Muscle layer of duodenum (tissue), 2 donors: ENCODE measurements around the gene MATCAP1.

Experiments used
- H3K27ac ChIP-seq: one replicate; pipeline ENCODE4 v1.7.0; 2013; ENCODE audit warnings: mild to moderate bottlenecking, low read length
- H3K27me3 ChIP-seq: one replicate; pipeline ENCODE4 v1.7.0; 2013; ENCODE audit warnings: low read depth, mild to moderate bottlenecking, control low read depth, low read length
- H3K36me3 ChIP-seq, 2 donors: one replicate each; pipeline ENCODE4 v1.7.0; 2013; ENCODE audit warnings: low read length in 2 of 2, control low read depth in 1 of 2, mild to moderate bottlenecking in 1 of 2; ENCODE audit not compliant: insufficient read depth in 2 of 2, control insufficient read depth in 1 of 2
- H3K4me1 ChIP-seq, 2 donors: one replicate each; pipeline ENCODE4 v1.7.0; 2013; ENCODE audit warnings: low read length in 2 of 2, mild to moderate bottlenecking in 2 of 2, control low read depth in 1 of 2, moderate library complexity in 1 of 2; ENCODE audit not compliant: insufficient read depth in 2 of 2, control insufficient read depth in 1 of 2
- H3K4me3 ChIP-seq, 2 donors: one replicate each; pipeline ENCODE4 v1.7.0; 2013; ENCODE audit warnings: low read length in 2 of 2, low read depth in 1 of 2, mild to moderate bottlenecking in 1 of 2
- H3K9me3 ChIP-seq, 2 donors: one replicate each; pipeline ENCODE4 v1.7.0; 2013; ENCODE audit warnings: low read length in 2 of 2, control low read depth in 1 of 2, mild to moderate bottlenecking in 1 of 2; ENCODE audit not compliant: control insufficient read depth in 1 of 2
- donor health status: healthy.

Gene MATCAP1

GRCh38 chr16:67128417-67128816 is 55.3 kb downstream of the MATCAP1 start:
- H3K36me3 ChIP-seq, result peaks cover 40 to 57% of the 10 kb centered on the region in 2 donors
- no peaks in the 10 kb centered on the region for H3K9me3 ChIP-seq
- no peak overlapping the region for H3K4me3 ChIP-seq

More at GRCh38 chr16:67128417-67128816, 55.3 kb downstream of the MATCAP1 start:
- Histone ChIP-seq H3K27me3 (no peaks in the 10 kb centered on the region), H3K27ac (no peak overlapping the region), H3K4me1 (no peaks in the 10 kb centered on the region)
